ENCODE data around the gene OBSCN.
A peak's percentile ranks its signal among the peaks of the same experiment; 100 is the strongest.

Gene OBSCN

GRCh38 chr1:228360533-228361313 is 152.9 kb downstream of the OBSCN start:
- DNase-seq, result no peak

GRCh38 chr1:228361314-228362140 is 153.7 kb downstream of the OBSCN start:
- no peak for DNase-seq

DNA sequence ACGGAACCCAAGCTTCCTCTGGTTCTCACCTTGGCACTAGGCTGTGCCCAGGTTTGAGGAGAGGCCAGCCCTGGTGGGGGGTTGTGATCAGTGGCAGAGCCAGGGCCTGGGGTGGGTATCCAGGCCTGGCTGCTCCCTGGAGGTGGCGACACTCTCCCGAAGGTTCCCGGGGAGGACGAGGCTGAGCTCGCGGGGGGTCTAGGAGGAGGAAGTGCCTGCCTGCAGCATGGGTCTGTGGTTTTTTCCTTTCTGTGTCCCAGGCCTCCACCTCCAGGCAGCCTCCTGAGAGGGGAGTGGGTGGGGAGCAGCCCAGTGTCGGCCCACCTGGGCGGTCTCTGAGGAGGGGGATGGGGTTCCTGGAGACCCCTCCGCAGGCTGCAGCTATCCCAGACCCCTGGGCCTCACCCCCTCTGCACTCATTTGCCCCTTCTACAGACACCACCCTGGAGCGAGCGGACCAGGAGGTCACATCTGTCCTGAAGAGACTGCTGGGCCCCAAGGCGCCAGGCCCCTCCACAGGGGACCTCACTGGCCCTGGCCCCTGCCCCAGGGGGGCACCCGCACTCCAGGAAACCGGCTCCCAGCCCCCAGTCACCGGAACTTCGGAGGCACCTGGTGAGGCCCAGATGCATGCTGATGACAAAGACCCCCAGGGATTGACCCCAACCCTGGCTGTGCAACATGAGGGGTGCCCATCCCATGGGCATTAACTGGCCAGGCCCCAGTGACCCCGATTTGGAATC is 154.5 kb downstream of the OBSCN start:
- no peak for DNase-seq

DNA sequence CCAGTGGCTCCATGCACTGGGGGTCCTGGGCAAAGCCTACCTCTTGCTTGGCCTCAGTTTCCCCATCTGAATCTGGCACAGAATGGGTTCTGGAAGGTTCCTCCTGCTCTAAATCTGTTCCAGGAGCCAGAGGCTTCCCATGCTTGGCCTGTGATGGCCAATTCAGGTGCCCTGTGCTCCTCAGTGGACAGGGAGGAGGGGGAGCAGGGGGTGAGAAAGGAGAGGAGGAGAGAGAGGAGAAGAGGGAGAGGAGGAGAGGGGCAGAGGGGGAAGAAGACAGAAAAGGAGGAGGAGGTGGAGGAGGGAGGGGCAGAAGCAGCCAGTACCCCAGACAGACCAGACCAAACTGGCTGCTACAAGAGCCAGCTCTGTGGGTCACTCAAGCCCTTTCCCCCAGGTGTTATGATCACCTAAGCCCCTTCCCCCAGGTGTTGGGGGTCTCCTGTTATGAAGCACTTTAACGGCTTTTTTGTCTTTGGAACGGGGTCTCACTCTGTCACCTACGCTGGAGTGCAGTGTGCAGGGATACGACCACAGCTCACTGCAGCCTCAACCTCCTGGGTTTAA is 155.1 kb downstream of the OBSCN start:
- no peak for DNase-seq

DNA sequence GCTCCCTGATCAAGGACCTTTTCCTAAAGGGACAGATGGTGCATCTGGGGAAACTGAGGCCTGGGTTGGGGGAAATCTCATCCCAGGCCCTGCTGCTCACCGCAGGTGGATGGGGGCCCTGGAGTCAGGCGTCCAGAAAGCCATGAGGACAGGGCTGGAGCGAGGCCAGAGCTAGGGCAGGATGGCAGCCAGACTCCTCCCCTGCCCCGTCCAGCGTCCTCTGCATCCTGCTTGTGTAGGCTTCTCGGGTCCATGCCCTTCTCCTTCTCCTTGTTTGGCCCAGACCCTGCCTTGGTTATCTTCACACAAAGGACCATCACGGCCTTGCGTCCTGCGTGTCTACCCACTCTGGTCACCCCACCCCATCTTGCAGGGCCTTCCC is 155.8 kb downstream of the OBSCN start:
- no peak for DNase-seq

- no peak for DNase-seq
Measured at GRCh38 chr1:228364068-228364705, 156.3 kb downstream of the OBSCN start.

- no peak for DNase-seq
Measured at GRCh38 chr1:228364706-228365213, 156.9 kb downstream of the OBSCN start.

DNA sequence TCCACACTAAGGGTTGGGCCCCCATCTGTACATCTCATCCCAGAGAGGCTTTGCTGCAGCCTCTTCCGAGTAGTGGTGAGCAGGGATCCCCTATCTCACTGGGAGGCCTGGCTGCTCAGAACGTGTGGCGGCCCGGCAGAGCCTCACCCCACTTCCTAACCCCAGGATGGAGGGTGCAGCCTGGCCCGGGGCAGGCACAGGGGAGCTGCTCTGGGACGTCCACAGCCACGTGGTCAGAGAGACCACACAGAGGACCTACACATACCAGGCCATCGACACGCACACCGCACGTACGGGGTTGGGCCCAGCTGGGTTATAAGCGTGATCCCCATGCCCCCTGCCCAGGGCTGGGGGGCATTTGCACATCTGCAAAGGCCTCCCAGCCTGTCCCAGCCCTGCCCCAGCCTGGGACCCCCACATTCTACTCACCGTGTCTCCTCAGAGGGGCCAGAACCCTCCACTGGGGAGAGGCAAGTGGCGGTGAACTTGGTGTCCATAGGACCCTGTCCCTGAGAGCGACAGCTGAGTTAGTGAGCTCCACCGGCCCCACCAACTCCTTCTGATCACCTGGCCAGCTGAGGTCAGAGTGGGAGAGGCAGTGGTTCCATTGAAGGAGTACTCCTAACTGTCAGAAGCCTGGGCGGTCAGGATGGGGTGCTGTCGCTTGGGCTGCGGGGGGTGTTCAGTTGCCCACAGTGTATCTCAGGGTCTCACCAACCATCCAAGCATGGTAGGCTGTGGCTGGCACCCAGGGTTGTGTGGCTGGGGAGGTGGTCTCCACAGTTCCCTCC is 157.6 kb downstream of the OBSCN start:
- no peak for DNase-seq

DNA sequence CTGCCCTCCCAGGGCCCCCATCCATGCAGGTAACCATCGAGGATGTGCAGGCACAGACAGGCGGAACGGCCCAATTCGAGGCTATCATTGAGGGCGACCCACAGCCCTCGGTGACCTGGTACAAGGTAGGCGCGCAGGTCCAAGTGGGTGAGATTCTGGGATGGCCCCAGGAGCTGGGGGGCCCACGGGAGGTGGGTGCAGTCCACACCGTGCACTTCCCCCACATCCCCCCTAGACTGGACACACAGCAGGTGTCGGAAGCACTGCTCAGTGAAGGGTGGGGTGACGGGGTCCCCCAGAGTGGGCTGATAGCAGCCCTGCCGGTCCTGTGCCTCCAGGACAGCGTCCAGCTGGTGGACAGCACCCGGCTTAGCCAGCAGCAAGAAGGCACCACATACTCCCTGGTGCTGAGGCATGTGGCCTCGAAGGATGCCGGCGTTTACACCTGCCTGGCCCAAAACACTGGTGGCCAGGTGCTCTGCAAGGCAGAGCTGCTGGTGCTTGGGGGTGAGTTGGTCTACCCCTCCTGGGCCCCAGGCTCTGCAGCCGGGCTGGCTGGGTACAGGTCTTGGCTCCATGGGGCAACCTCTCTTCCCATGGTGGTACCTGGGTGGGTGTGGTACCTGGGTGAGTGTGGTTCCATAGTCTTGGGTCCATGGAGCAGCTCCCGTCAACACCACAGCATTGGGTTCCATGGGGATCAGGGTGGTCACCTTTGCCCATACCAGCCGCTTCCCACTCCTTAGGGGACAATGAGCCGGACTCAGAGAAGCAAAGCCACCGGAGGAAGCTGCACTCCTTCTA is 158.4 kb downstream of the OBSCN start:
- DNase-seq, result no peak

DNA sequence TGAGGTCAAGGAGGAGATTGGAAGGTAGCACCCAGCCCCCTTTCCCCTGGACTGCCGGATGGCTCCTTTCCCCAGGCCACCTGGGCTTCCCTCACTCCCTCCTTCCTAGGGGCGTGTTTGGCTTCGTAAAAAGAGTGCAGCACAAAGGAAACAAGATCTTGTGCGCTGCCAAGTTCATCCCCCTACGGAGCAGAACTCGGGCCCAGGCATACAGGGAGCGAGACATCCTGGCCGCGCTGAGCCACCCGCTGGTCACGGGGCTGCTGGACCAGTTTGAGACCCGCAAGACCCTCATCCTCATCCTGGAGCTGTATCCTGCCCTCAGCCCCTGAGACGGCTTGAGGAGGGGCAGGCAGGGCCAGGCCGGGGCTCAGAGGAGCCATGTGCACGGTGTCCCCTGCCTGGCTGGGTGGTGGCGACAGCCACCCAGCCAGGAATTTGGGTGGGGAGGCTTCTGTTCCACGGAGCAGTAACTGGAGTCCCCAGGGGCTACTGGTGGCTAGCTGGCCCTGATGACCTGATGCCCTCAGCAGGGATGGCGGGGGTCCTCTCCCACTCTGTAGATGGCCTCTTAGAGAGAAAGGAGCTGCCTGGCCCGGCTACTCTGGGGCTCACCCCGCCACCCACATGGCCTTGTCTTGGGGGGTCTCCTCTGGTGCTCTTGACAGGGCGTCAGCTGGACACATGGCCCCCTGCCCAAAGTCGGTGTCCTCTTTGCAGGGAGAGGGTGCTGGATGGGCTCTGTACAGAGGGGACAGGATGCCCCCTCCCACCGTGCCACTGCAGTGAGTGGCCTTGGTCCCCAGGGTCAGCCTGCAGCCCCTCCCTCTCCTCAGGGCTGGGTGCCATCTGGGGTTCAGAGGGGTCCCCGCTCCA is 159.3 kb downstream of the OBSCN start:
- DNase-seq, result no peak

- DNase-seq, result no peak
Measured at GRCh38 chr1:228367798-228368791, 160.3 kb downstream of the OBSCN start.

- DNase-seq, result no peak
Measured at GRCh38 chr1:228368801-228369607, 161.2 kb downstream of the OBSCN start.

GRCh38 chr1:228369608-228370438 is 162.0 kb downstream of the OBSCN start:
- DNase-seq, result no peak

DNA sequence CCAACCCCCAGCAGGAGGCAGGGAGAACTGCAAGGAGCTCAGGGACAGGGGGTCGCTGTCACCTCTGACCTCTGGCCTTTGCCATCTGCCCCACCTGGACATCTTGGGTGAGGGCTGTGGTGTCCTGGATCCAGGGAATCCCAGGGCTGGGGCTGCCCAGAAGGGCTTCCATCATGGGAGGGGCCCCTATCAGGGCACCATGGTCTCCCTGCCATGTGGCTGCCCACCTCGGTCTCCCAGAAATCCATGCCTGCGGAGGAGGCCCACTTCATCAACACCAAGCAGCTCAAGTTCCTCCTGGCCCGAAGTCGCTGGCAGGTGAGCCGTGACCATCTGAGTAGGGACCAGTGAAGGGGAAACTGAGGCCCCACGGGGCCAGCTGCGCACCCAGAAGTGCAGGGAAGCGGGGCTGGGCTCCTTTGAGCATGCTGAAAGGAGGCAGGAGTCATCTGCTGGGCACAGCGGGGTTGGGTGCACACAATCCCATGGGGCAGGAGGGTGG is 162.6 kb downstream of the OBSCN start:
- DNase-seq, result no peak

- DNase-seq, result peak; percentile 35
Measured at GRCh38 chr1:228370941-228371740, 163.3 kb downstream of the OBSCN start.
